OCI-LY1 (cell line): ENCODE measurements around the gene LGMN.

Experiments
- H2AFZ ChIP-seq: fragments of 200-600 bp; sonication (generic), shearing (Covaris generic); 2 replicates; pipeline ENCODE4 v1.6.0; 2014; ENCODE audit warnings: antibody characterized with exemption, mild to moderate bottlenecking, low read length
- H3F3A ChIP-seq: fragments of 200-600 bp; sonication (generic), shearing (Covaris generic); 2 replicates; pipeline ENCODE4 v1.6.0; 2014; ENCODE audit warnings: mild to moderate bottlenecking, antibody characterized with exemption, low read length, moderate library complexity; ENCODE audit not compliant: insufficient read depth
- H3K27ac ChIP-seq: fragments of 200-600 bp; sonication (generic); 2 replicates; pipeline ENCODE4 v1.5.1; 2014; ENCODE audit warnings: low read length, mixed run types, mild to moderate bottlenecking, low read depth; ENCODE audit not compliant: poor library complexity, severe bottlenecking
- H3K27me3 ChIP-seq: fragments of 200-600 bp; sonication (generic); 2 replicates; pipeline ENCODE4 v1.6.0; 2014; ENCODE audit warnings: antibody characterized with exemption, mild to moderate bottlenecking, low read length, moderate library complexity; ENCODE audit not compliant: insufficient read depth
- H3K36me3 ChIP-seq: fragments of 200-600 bp; sonication (generic); 2 replicates; pipeline ENCODE4 v1.6.1; 2014; ENCODE audit warnings: mild to moderate bottlenecking, antibody characterized with exemption, low read length, moderate library complexity, mixed read lengths; ENCODE audit not compliant: insufficient read depth
- H3K4me1 ChIP-seq: fragments of 200-600 bp; sonication (generic); 2 replicates; pipeline ENCODE4 v1.5.1; 2014; ENCODE audit warnings: mild to moderate bottlenecking, low read length, moderate library complexity; ENCODE audit not compliant: insufficient read depth, severe bottlenecking
- H3K4me2 ChIP-seq: fragments of 200-600 bp; sonication (generic), shearing (Covaris generic); 2 replicates; pipeline ENCODE4 v1.6.1; 2014; ENCODE audit warnings: low read length
- H3K4me3 ChIP-seq: fragments of 200-600 bp; sonication (generic); 2 replicates; pipeline ENCODE4 v1.5.1; 2014; ENCODE audit warnings: low read length, low read depth, mild to moderate bottlenecking, mixed read lengths; ENCODE audit not compliant: poor library complexity, severe bottlenecking
- H3K79me2 ChIP-seq: fragments of 200-600 bp; shearing (Covaris generic); 2 replicates; pipeline ENCODE4 v1.6.1; 2016; ENCODE audit warnings: mixed run types, low read length, mixed read lengths; ENCODE audit not compliant: insufficient read depth
- H3K9ac ChIP-seq: fragments of 200-600 bp; sonication (generic), shearing (Covaris generic); 2 replicates; pipeline ENCODE4 v1.6.1; 2014; ENCODE audit warnings: mild to moderate bottlenecking, low read length, mixed read lengths
- H3K9me2 ChIP-seq: fragments of 200-600 bp; sonication (generic), shearing (Covaris generic); 2 replicates; pipeline ENCODE4 v1.6.1; 2014; ENCODE audit warnings: low read depth, mild to moderate bottlenecking, low read length, mixed read lengths
- H3K9me3 ChIP-seq: fragments of 200-600 bp; shearing (Covaris generic); 2 replicates; pipeline ENCODE4 v1.6.1; 2014; ENCODE audit warnings: low read length, mixed read lengths
- H4K20me1 ChIP-seq: fragments of 200-600 bp; sonication (generic), shearing (Covaris generic); 2 replicates; pipeline ENCODE4 v1.6.0; 2016; ENCODE audit warnings: mild to moderate bottlenecking, low read length; ENCODE audit not compliant: insufficient read depth
- CTCF ChIP-seq: fragments of 200-600 bp; sonication (generic), shearing (Covaris generic); IDR thresholded peaks from 2 replicates; pipeline ENCODE4 v1.5.1; 2017; ENCODE audit warnings: mild to moderate bottlenecking, antibody characterized with exemption, low read length, moderate library complexity, mixed read lengths
- EZH2 ChIP-seq: fragments of 200-600 bp; sonication (generic), shearing (Covaris generic); IDR thresholded peaks from 2 replicates; pipeline ENCODE4 v1.8.0; 2017; ENCODE audit warnings: borderline replicate concordance, mixed run types, mild to moderate bottlenecking, antibody characterized with exemption, low read length, moderate library complexity, mixed read lengths

Gene LGMN

GRCh38 chr14:92665661-92666110 lies 82.7 kb downstream of the LGMN start:
- TF ChIP-seq EZH2: no peak
- TF ChIP-seq CTCF: no peak

GRCh38 chr14:92663049-92663448 lies 85.4 kb downstream of the LGMN start:
- no peaks in the 10 kb centered on the region for H3K36me3 ChIP-seq
- H4K20me1 ChIP-seq: no peaks in the 10 kb centered on the region
- no peak overlapping the region for H3K27ac ChIP-seq
- no peak overlapping the region for H3K4me3 ChIP-seq
- H3K9me2 ChIP-seq: no peaks in the 10 kb centered on the region
- no peak for TF ChIP-seq CTCF
- no peak for TF ChIP-seq EZH2
- no peak overlapping the region for H3K9ac ChIP-seq
- H2AFZ ChIP-seq: no peak overlapping the region
- no peaks in the 10 kb centered on the region for H3K4me1 ChIP-seq
- H3K79me2 ChIP-seq: no peaks in the 10 kb centered on the region
- H3K27me3 ChIP-seq: no peaks in the 10 kb centered on the region; the same call in 1 of the 2 replicates
- no peaks in the 10 kb centered on the region for H3K9me3 ChIP-seq
- H3K4me2 ChIP-seq: no peak overlapping the region
- H3F3A ChIP-seq: no peaks in the 10 kb centered on the region

More at GRCh38 chr14:92665661-92666110, 82.7 kb downstream of the LGMN start:
- Histone ChIP-seq H4K20me1 (no peaks in the 10 kb centered on the region), H3K79me2 (no peaks in the 10 kb centered on the region), H2AFZ (no peak overlapping the region), H3K9me2 (no peaks in the 10 kb centered on the region), H3K27me3 (no peaks in the 10 kb centered on the region; the same call in 1 of the 2 replicates), H3K36me3 (no peaks in the 10 kb centered on the region), H3K27ac (no peak overlapping the region), H3K9me3 (no peaks in the 10 kb centered on the region), H3K4me1 (no peaks in the 10 kb centered on the region), H3F3A (no peaks in the 10 kb centered on the region), H3K9ac (no peak overlapping the region), H3K4me2 (no peak overlapping the region), H3K4me3 (no peak overlapping the region)

- Histone ChIP-seq H3K79me2 (no peaks in the 10 kb centered on the region), H3K27ac (no peak overlapping the region), H3K9me3 (no peaks in the 10 kb centered on the region), H3K36me3 (no peaks in the 10 kb centered on the region), H3K4me1 (no peaks in the 10 kb centered on the region), H3K27me3 (no peaks in the 10 kb centered on the region), H2AFZ (no peak overlapping the region), H3F3A (no peaks in the 10 kb centered on the region), H3K9me2 (no peaks in the 10 kb centered on the region), H3K9ac (no peak overlapping the region), H4K20me1 (no peaks in the 10 kb centered on the region), H3K4me3 (no peak overlapping the region), H3K4me2 (no peak overlapping the region)
- no peak for TF ChIP-seq EZH2
- no peak for TF ChIP-seq CTCF
Measured at GRCh38 chr14:92660571-92660970, 87.9 kb downstream of the LGMN start.
